Measurements from ENCODE around the gene EIF4H.
"Not testable (repeated sequence)": the region's sequence is repeated elsewhere in the genome, so short reads cannot be mapped to it uniquely, and the experiment has no call there.

The EIF4H gene

GRCh38 chr7:74224511-74224832 is 50.3 kb downstream of the EIF4H start:
- no peak overlapping the region for H3K4me3 ChIP-seq (ENCODE audit: low read depth, low read length)
- no peak for TF ChIP-seq CTCF (IDR thresholded peaks at IDR 0.05; ENCODE audit: low read depth, low read length, missing control alignments)
- no peak for DNase-seq (ENCODE audit: low read depth)

- DNase-seq (ENCODE audit: low read depth); H3K4me3 ChIP-seq (ENCODE audit: low read depth, low read length): not testable (repeated sequence)
These were observed 50.8 kb downstream of the EIF4H start for GRCh38 chr7:74224907-74225306.

DNA sequence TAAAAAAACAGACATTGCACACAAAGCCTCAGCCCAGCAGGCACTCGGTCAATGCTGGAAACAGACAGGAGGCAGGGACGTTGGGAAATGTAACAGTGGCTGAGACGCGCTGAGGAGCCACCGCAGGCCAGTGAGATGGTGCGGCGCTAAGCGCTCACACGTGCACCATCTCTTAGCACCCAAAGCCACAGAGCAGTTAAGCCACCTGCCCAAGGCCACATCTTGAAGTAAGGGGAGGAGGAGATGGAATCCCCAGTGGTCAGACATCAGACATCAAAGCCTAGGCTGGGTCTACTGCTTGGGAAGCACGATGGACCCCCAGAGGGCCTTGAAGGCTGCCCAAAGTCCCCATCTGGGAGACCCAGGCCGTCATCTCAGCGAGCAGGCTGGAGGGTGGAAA is 51.2 kb downstream of the EIF4H start:
- H3K4me3 ChIP-seq (ENCODE audit: low read depth, low read length): no peak overlapping the region
- no peak for DNase-seq (ENCODE audit: low read depth)
- no peak for TF ChIP-seq CTCF (IDR thresholded peaks at IDR 0.05; ENCODE audit: low read depth, low read length, missing control alignments)

- TF ChIP-seq CTCF (IDR thresholded peaks at IDR 0.05; ENCODE audit: low read depth, low read length, missing control alignments): no peak
- no peak for DNase-seq (ENCODE audit: low read depth)
- no peak overlapping the region for H3K4me3 ChIP-seq (ENCODE audit: low read depth, low read length)
These were observed 52.5 kb downstream of the EIF4H start for GRCh38 chr7:74226633-74227032.

GRCh38 chr7:74228951-74229900 is 55.1 kb downstream of the EIF4H start:
- TF ChIP-seq CTCF (IDR thresholded peaks at IDR 0.05; ENCODE audit: low read depth, low read length, missing control alignments): no peak
- no peak for DNase-seq (ENCODE audit: low read depth)
- H3K4me3 ChIP-seq (ENCODE audit: low read depth, low read length): no peak overlapping the region

GRCh38 chr7:74230446-74231231 is 56.5 kb downstream of the EIF4H start:
- TF ChIP-seq CTCF (IDR thresholded peaks at IDR 0.05; ENCODE audit: low read depth, low read length, missing control alignments): no peak
- no peak overlapping the region for H3K4me3 ChIP-seq (ENCODE audit: low read depth, low read length)
- DNase-seq (ENCODE audit: low read depth): no peak

GRCh38 chr7:74231232-74231590 is 57.1 kb downstream of the EIF4H start:
- peak; percentile 86 for DNase-seq (ENCODE audit: low read depth)
- H3K4me3 ChIP-seq (ENCODE audit: low read depth, low read length): no peak overlapping the region
- no peak for TF ChIP-seq CTCF (IDR thresholded peaks at IDR 0.05; ENCODE audit: low read depth, low read length, missing control alignments)
